B cell (primary cell): ENCODE measurements around the gene DIS3L. TPM values are rescaled to one million over a fixed set of nuclear protein-coding genes. Genes with fewer than 3 reads are reported as not detected.

ENCODE experiments used
- ATAC-seq: fragments of 200-7000 bp; cut with Tn5 transposase; one replicate; pipeline ENCODE4 v1.10.0; 2021; ENCODE audit warnings: low read depth, mild to moderate bottlenecking, moderate number of reproducible peaks, moderate library complexity
- CTCF ChIA-PET: fragments of 350-600 bp; sonication (Branson Sonifier 250); formaldehyde crosslinking; loops from one replicate; lab custom pipeline; 2021; ENCODE audit warnings: antibody characterized with exemption, inconsistent platforms; lab: Charles Lee
- POLR2A ChIA-PET: fragments of 350-600 bp; sonication (Branson Sonifier 250); formaldehyde crosslinking; loops from one replicate; lab custom pipeline; 2021; ENCODE audit warnings: antibody characterized with exemption; lab: Charles Lee
- DNase-seq: peaks from one replicate; pipeline ENCODE4 v3.0.0; 2013
- H2AFZ ChIP-seq: 2 replicates; pipeline ENCODE4 v1.6.1; 2012; ENCODE audit warnings: mild to moderate bottlenecking, low read depth, low read length; ENCODE audit not compliant: insufficient read depth, poor library complexity, severe bottlenecking
- H3K27ac ChIP-seq, 2 donors: 1 replicate in 1 of 2; 2 replicates in 1 of 2; pipeline ENCODE4 v1.5.1; 2012 to 2013; ENCODE audit warnings: low read length in 2 of 2, mild to moderate bottlenecking in 2 of 2, moderate library complexity in 1 of 2
- H3K27me3 ChIP-seq, 4 experiments: fragments of 200-600 bp in 1 of 4; sonication (generic) in 1 of 4; replicated peaks in 1 of 4; 1 replicate in 2 of 4; 2 replicates in 2 of 4; pipeline versions ENCODE4 v1.6.1 to v1.7.0; 2013 to 2016; ENCODE audit warnings: low read length in 3 of 4, mild to moderate bottlenecking in 2 of 4, mixed read lengths in 1 of 4, moderate library complexity in 1 of 4; ENCODE audit not compliant: insufficient read depth in 4 of 4, control insufficient read depth in 3 of 4; ENCODE audit errors: control extremely low read depth in 1 of 4
- H3K36me3 ChIP-seq, 2 experiments: replicated peaks in 1 of 2; 1 replicate in 1 of 2; 2 replicates in 1 of 2; pipeline versions ENCODE4 v1.6.1 to v1.7.1; 2013; ENCODE audit warnings: low read length in 1 of 2; ENCODE audit not compliant: insufficient read depth in 2 of 2, control insufficient read depth in 1 of 2; ENCODE audit errors: control extremely low read depth in 1 of 2, extremely low read depth in 1 of 2
- H3K4me1 ChIP-seq, 2 donors: fragments of 200-600 bp in 1 of 2; sonication (generic) in 1 of 2; 1 replicate in 1 of 2; 2 replicates in 1 of 2; pipeline versions ENCODE4 v1.5.1 to v1.6.1; 2013 to 2017; ENCODE audit warnings: low read length in 2 of 2; ENCODE audit not compliant: control insufficient read depth in 2 of 2, insufficient read depth in 2 of 2
- H3K4me2 ChIP-seq: replicated peaks from 2 replicates; pipeline ENCODE3; 2012; ENCODE audit warnings: mild to moderate bottlenecking, low read depth, low read length; ENCODE audit not compliant: poor library complexity, severe bottlenecking
- H3K4me3 ChIP-seq, 5 experiments: fragments of 200-600 bp in 1 of 5; sonication (generic) in 1 of 5; 1 replicate in 3 of 5; 2 replicates in 2 of 5; pipeline versions ENCODE4 v1.5.1 to v1.7.0; 2011 to 2016; ENCODE audit warnings: low read length in 4 of 5, mild to moderate bottlenecking in 4 of 5, low read depth in 2 of 5, control low read depth in 1 of 5, moderate library complexity in 1 of 5; ENCODE audit not compliant: insufficient read depth in 1 of 5; ENCODE audit errors: control extremely low read depth in 1 of 5, extremely low read depth in 1 of 5
- H3K79me2 ChIP-seq: fragments of 200-600 bp; sonication (generic); one replicate; pipeline ENCODE4 v1.6.0; 2016; ENCODE audit warnings: low read length; ENCODE audit not compliant: control insufficient read depth, insufficient read depth
- H3K9ac ChIP-seq: fragments of 200-600 bp; sonication (generic); 2 replicates; pipeline ENCODE4 v1.6.1; 2017; ENCODE audit warnings: mild to moderate bottlenecking, low read length, moderate library complexity
- H3K9me3 ChIP-seq, 3 donors: one replicate each; pipeline versions ENCODE4 v1.6.1 to v1.7.1; 2013; ENCODE audit warnings: low read length in 2 of 3; ENCODE audit not compliant: control insufficient read depth in 2 of 3, insufficient read depth in 1 of 3; ENCODE audit errors: control extremely low read depth in 1 of 3
- H4K20me1 ChIP-seq: 2 replicates; pipeline ENCODE4 v1.6.0; 2012; ENCODE audit warnings: mild to moderate bottlenecking, low read length; ENCODE audit not compliant: insufficient read depth, control insufficient read depth, poor library complexity, severe bottlenecking
- H3K27ac Mint-ChIP-seq: one replicate; pipeline ENCODE4 v1.8.0; 2021; ENCODE audit warnings: mixed read lengths
- H3K27me3 Mint-ChIP-seq: one replicate; pipeline ENCODE4 v1.8.0; 2021; ENCODE audit warnings: mixed read lengths
- H3K4me1 Mint-ChIP-seq: one replicate; pipeline ENCODE4 v1.8.0; 2021; ENCODE audit warnings: mixed read lengths
- H3K4me3 Mint-ChIP-seq: one replicate; pipeline ENCODE4 v1.8.0; 2021; ENCODE audit warnings: mixed read lengths
- H3K9me3 Mint-ChIP-seq: one replicate; pipeline ENCODE4 v1.8.0; 2022; ENCODE audit warnings: mixed read lengths; ENCODE audit not compliant: insufficient read depth
- EZH2 ChIP-seq: IDR thresholded peaks from 2 replicates; pipeline ENCODE4 v1.6.1; 2012; ENCODE audit warnings: borderline replicate concordance, low read depth, mild to moderate bottlenecking, moderate library complexity, low read length; ENCODE audit not compliant: insufficient read depth, poor library complexity, severe bottlenecking
- WGBS: methylation state at CpG from one replicate; pipeline ENCODE4 v1.1.5; 2013; ENCODE audit warnings: missing lambda C conversion rate; ENCODE audit not compliant: insufficient coverage; 5-methylcytosine and 5-hydroxymethylcytosine counted together
- intact Hi-C: fragments of 100-400 bp; cut with micrococcal nuclease; formaldehyde crosslinking; loops from one replicate; pipeline ENCODE4 v1.10.0; 2022
- polyA plus RNA-seq: library from polyadenylated mRNA; depleted of rRNA; stranded (reverse); fragments of >200 nt; gene quantifications from 2 replicates; pipeline ENCODE4 v1.2.3, GENCODE V29; 2012
- total RNA-seq, 2 donors: library from RNA; stranded (reverse); fragments of 120-200 nt in 1 of 2; gene quantifications; 1 replicate in 1 of 2; 2 replicates in 1 of 2; pipeline versions ENCODE4 v1.2.3 to v1.2.4, GENCODE V29; 2013 to 2022
- TF ChIP-seq, protein P1 (sequence below): fragments of 200-600 bp; IDR thresholded peaks from one replicate; pipeline ENCODE4 v1.8.0; 2022; ENCODE audit warnings: antibody characterized with exemption, mild to moderate bottlenecking

Gene DIS3L
- total and polyA plus RNA-seq, 2 donors (not counting 1 experiment from before 2014, with no cell fraction given), result 13.2 to 43.9 TPM

- Histone ChIP-seq H3K4me3 (no peak overlapping the region), H3K4me1 (no peaks in the 10 kb centered on the region), H2AFZ (no peak overlapping the region), H4K20me1 (no peaks in the 10 kb centered on the region), H3K4me2 (no peak overlapping the region), H3K27me3 (no peaks in the 10 kb centered on the region), H3K79me2 (no peaks in the 10 kb centered on the region), H3K9me3 (no peaks in the 10 kb centered on the region), H3K27ac (no peak overlapping the region), H3K9ac (no peak overlapping the region), H3K36me3 (peaks cover 22 to 66% of the 10 kb centered on the region in 2 experiments)
- Mint-ChIP-seq H3K27me3 (no peaks in the 10 kb centered on the region), H3K9me3 (no peaks in the 10 kb centered on the region), H3K27ac (no peak overlapping the region), H3K4me1 (no peaks in the 10 kb centered on the region), H3K4me3 (no peak overlapping the region)
- POLR2A ChIA-PET, result interaction anchor here (0.6 kb wide), 2 partner anchors 181 to 719 kb away, joined by 3 to 5 read pairs; no protein-coding TSS in a partner anchor
- CTCF ChIA-PET, result interaction anchor here (1.6 kb wide), 1 partner anchor 172 kb away, joined by 7 read pairs; the partner anchor contains the start of gene SNAPC5
- intact Hi-C loops, result no loop called here
- no peak for TF ChIP-seq EZH2
- TF ChIP-seq, protein P1, sequence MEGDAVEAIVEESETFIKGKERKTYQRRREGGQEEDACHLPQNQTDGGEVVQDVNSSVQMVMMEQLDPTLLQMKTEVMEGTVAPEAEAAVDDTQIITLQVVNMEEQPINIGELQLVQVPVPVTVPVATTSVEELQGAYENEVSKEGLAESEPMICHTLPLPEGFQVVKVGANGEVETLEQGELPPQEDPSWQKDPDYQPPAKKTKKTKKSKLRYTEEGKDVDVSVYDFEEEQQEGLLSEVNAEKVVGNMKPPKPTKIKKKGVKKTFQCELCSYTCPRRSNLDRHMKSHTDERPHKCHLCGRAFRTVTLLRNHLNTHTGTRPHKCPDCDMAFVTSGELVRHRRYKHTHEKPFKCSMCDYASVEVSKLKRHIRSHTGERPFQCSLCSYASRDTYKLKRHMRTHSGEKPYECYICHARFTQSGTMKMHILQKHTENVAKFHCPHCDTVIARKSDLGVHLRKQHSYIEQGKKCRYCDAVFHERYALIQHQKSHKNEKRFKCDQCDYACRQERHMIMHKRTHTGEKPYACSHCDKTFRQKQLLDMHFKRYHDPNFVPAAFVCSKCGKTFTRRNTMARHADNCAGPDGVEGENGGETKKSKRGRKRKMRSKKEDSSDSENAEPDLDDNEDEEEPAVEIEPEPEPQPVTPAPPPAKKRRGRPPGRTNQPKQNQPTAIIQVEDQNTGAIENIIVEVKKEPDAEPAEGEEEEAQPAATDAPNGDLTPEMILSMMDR, result no peak
- no peak for ATAC-seq
- whole genome bisulfite sequencing, result 98% methylated on average over 6 of the region's 11 CpGs
- DNase-seq, result no peak
These were observed 32.7 kb downstream of the DIS3L start for GRCh38 chr15:66326051-66326450.

DNA sequence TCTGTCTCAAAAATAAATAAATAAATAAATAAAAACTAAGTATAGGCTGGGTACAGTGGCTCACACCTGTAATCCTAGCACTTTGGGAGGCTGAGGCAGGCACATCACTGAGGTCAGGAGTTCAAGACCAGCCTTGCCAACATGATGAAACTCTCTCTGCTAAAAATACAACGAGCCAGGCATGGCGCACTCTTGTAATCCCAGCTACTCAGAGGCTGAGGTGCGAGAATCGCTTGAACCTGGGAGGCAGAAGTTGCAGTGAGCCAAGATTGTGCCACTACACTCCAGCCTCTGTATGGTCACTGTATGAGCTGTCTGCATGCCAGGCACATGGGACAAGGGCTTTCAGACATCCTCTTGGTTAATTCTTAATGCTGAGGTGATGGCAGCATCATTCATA lies 34.4 kb downstream of the DIS3L start:
- WGBS, result 97% methylated on average over 4 of the region's 4 CpGs

More for the DNA sequence above, 34.4 kb downstream of the DIS3L start:
- Histone ChIP-seq H3K9me3 (no peaks in the 10 kb centered on the region), H4K20me1 (no peaks in the 10 kb centered on the region), H2AFZ (no peak overlapping the region), H3K4me3 (no peak overlapping the region), H3K9ac (no peak overlapping the region), H3K79me2 (no peaks in the 10 kb centered on the region), H3K36me3 (peaks cover 17 to 63% of the 10 kb centered on the region in 2 experiments), H3K4me2 (no peak overlapping the region), H3K27ac (no peak overlapping the region), H3K27me3 (no peaks in the 10 kb centered on the region), H3K4me1 (no peaks in the 10 kb centered on the region)
- ATAC-seq (no peak), DNase-seq (no peak)
- H3K27me3 Mint-ChIP-seq, result no peaks in the 10 kb centered on the region
- TF ChIP-seq EZH2, result no peak
- TF ChIP-seq, protein P1, result no peak
- intact Hi-C loops, result no loop called here
- no peak overlapping the region for H3K4me3 Mint-ChIP-seq
- no peaks in the 10 kb centered on the region for H3K4me1 Mint-ChIP-seq
- ChIA-PET CTCF (no interaction called here), POLR2A (no interaction called here)
- no peaks in the 10 kb centered on the region for H3K9me3 Mint-ChIP-seq
- H3K27ac Mint-ChIP-seq, result no peak overlapping the region
